Endodermal cell (in vitro differentiated cells): ENCODE data around the gene DNAH11. TPM values are rescaled to one million over a fixed set of nuclear protein-coding genes. Genes with fewer than 3 reads are reported as not detected.
A peak's percentile ranks its signal among the peaks of the same experiment; 100 is the strongest.
"Not testable (repeated sequence)": the region's sequence is repeated elsewhere in the genome, so short reads cannot be mapped to it uniquely, and the experiment has no call there.

ENCODE experiments used
- DNase-seq: peaks from one replicate; pipeline ENCODE4 v3.0.0-alpha.2; 2017
- H3K27ac ChIP-seq: 2 replicates; pipeline ENCODE4 v1.5.1; 2013; ENCODE audit warnings: mild to moderate bottlenecking, low read depth, low read length, moderate library complexity
- H3K27me3 ChIP-seq: 2 replicates; pipeline ENCODE4 v1.6.1; 2013; ENCODE audit warnings: mild to moderate bottlenecking, low read length, moderate library complexity; ENCODE audit not compliant: insufficient read depth, control insufficient read depth, poor library complexity, severe bottlenecking
- H3K36me3 ChIP-seq: 2 replicates; pipeline ENCODE4 v1.7.0; 2013; ENCODE audit warnings: mild to moderate bottlenecking, low read length, moderate library complexity; ENCODE audit not compliant: control insufficient read depth, insufficient read depth
- H3K4me1 ChIP-seq: one replicate; pipeline ENCODE4 v1.7.0; 2013; ENCODE audit warnings: low read length; ENCODE audit not compliant: control insufficient read depth, insufficient read depth
- H3K4me3 ChIP-seq: 2 replicates; pipeline ENCODE4 v1.5.1; 2013; ENCODE audit warnings: mild to moderate bottlenecking, low read length, moderate library complexity
- H3K9ac ChIP-seq: 2 replicates; pipeline ENCODE4 v1.6.1; 2013; ENCODE audit warnings: mild to moderate bottlenecking, low read length, moderate library complexity; ENCODE audit not compliant: poor library complexity, severe bottlenecking; ENCODE audit errors: extremely low read depth
- H3K9me3 ChIP-seq: 2 replicates; pipeline ENCODE4 v1.6.1; 2013; ENCODE audit warnings: mild to moderate bottlenecking, low read length, moderate library complexity; ENCODE audit not compliant: control insufficient read depth
- H3K27ac Mint-ChIP-seq: 2 replicates; pipeline ENCODE4 v1.8.0; 2020; ENCODE audit warnings: mixed read lengths
- H3K27me3 Mint-ChIP-seq: 2 replicates; pipeline ENCODE4 v1.8.0; 2021; ENCODE audit warnings: mild to moderate bottlenecking, mixed read lengths; ENCODE audit not compliant: insufficient read depth
- H3K36me3 Mint-ChIP-seq: 2 replicates; pipeline ENCODE4 v1.8.0; 2020; ENCODE audit warnings: low read depth, mixed read lengths
- H3K4me1 Mint-ChIP-seq: 2 replicates; pipeline ENCODE4 v1.8.0; 2020; ENCODE audit warnings: mixed read lengths
- H3K4me3 Mint-ChIP-seq: 2 replicates; pipeline ENCODE4 v1.8.0; 2020; ENCODE audit warnings: mild to moderate bottlenecking, moderate library complexity, mixed read lengths
- H3K9me3 Mint-ChIP-seq: 2 replicates; pipeline ENCODE4 v1.8.0; 2020; ENCODE audit warnings: mild to moderate bottlenecking, mixed read lengths
- WGBS, 2 experiments: methylation state at CpG; one replicate each; pipeline versions ENCODE4 v1.1.5 to v1.1.7; 2013; ENCODE audit warnings: missing lambda C conversion rate in 2 of 2, mixed read lengths in 1 of 2; ENCODE audit not compliant: insufficient coverage in 1 of 2, insufficient read length in 1 of 2; 5-methylcytosine and 5-hydroxymethylcytosine counted together
- total RNA-seq, 2 donors: library from RNA; stranded (reverse); fragmentation: NEBNext Ultra II Directional in 1 of 2; extraction: Animal tissue kit (Norgen Biotek cat#: 25700) in 1 of 2; gene quantifications; 2 replicates in 1 of 2; 3 replicates in 1 of 2; pipeline ENCODE4 v1.2.1, GENCODE V29; 2021
- TF ChIP-seq, protein P1 (sequence below): fragments of 200-600 bp; sonication (generic); conservative IDR thresholded peaks from 2 replicates; pipeline ENCODE4 v1.5.0; 2021; ENCODE audit warnings: antibody characterized with exemption, mild to moderate bottlenecking

The DNAH11 gene
- total RNA-seq, 2 donors from 2014 or later = 0.80 to 0.99 TPM

- WGBS, 2 experiments = 55 to 87% methylated on average over 2 to 3 of the region's 3 CpGs
- Histone ChIP-seq H3K4me3 (no peak overlapping the region), H3K36me3 (no peaks in the 10 kb centered on the region), H3K9me3 (no peaks in the 10 kb centered on the region), H3K9ac (no peak overlapping the region), H3K27me3 (no peaks in the 10 kb centered on the region), H3K4me1 (no peaks in the 10 kb centered on the region), H3K27ac (peak overlapping the region; percentile 91)
- TF ChIP-seq, protein P1, sequence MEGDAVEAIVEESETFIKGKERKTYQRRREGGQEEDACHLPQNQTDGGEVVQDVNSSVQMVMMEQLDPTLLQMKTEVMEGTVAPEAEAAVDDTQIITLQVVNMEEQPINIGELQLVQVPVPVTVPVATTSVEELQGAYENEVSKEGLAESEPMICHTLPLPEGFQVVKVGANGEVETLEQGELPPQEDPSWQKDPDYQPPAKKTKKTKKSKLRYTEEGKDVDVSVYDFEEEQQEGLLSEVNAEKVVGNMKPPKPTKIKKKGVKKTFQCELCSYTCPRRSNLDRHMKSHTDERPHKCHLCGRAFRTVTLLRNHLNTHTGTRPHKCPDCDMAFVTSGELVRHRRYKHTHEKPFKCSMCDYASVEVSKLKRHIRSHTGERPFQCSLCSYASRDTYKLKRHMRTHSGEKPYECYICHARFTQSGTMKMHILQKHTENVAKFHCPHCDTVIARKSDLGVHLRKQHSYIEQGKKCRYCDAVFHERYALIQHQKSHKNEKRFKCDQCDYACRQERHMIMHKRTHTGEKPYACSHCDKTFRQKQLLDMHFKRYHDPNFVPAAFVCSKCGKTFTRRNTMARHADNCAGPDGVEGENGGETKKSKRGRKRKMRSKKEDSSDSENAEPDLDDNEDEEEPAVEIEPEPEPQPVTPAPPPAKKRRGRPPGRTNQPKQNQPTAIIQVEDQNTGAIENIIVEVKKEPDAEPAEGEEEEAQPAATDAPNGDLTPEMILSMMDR = no peak
- no peak overlapping the region for H3K4me3 Mint-ChIP-seq
- no peak overlapping the region for H3K27ac Mint-ChIP-seq
- H3K36me3 Mint-ChIP-seq = no peaks in the 10 kb centered on the region
- DNase-seq = no peak
- H3K9me3 Mint-ChIP-seq = no peaks in the 10 kb centered on the region
- peaks cover 16% of the 10 kb centered on the region for H3K4me1 Mint-ChIP-seq
- H3K27me3 Mint-ChIP-seq = peaks cover 3% of the 10 kb centered on the region
Measured at GRCh38 chr7:21868576-21868850, 325.7 kb downstream of the DNAH11 start.

- H3K4me3 Mint-ChIP-seq = no peak overlapping the region
- peak overlapping the region; percentile 74 for H3K27ac Mint-ChIP-seq
- peak; percentile 62 for DNase-seq
- peaks cover 3% of the 10 kb centered on the region for H3K27me3 Mint-ChIP-seq
- 76 to 77% methylated on average over 3 to 5 of the region's 5 CpGs for WGBS, 2 experiments
- H3K9me3 ChIP-seq = no peaks in the 10 kb centered on the region
- H3K4me1 ChIP-seq = no peaks in the 10 kb centered on the region
- no peaks in the 10 kb centered on the region for H3K9me3 Mint-ChIP-seq
- TF ChIP-seq, protein P1 = no peak
- H3K4me3 ChIP-seq = no peak overlapping the region
- H3K27me3 ChIP-seq = no peaks in the 10 kb centered on the region
- peaks cover 16% of the 10 kb centered on the region for H3K4me1 Mint-ChIP-seq
- no peak overlapping the region for H3K27ac ChIP-seq
- no peaks in the 10 kb centered on the region for H3K36me3 ChIP-seq
- no peaks in the 10 kb centered on the region for H3K36me3 Mint-ChIP-seq
- no peak overlapping the region for H3K9ac ChIP-seq
Measured at GRCh38 chr7:21869785-21870402, 327.1 kb downstream of the DNAH11 start.

DNA sequence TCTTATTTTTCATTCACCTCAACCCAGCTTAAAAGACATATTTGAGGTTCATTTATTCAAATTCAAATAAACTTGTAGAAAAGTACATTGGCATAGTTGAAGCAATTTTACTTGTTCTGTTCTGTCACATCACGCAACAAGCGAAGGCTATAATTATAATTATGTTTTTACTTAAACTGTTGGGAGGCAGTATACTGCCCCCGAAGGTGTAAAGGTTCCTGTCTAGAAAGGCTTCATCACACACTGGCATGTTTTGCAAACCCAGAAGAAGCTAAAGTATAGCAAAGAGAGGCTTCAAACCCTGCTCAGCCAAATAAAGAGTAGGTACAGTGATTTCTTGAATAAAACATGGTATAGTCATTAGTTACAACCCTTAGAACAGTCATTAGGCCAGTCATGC is 340.2 kb downstream of the DNAH11 start:
- Mint-ChIP-seq H3K27me3 (no peaks in the 10 kb centered on the region), H3K36me3 (no peaks in the 10 kb centered on the region), H3K27ac (no peak overlapping the region), H3K4me1 (no peaks in the 10 kb centered on the region), H3K9me3 (no peaks in the 10 kb centered on the region), H3K4me3 (no peak overlapping the region)
- TF ChIP-seq, protein P1 = peak; percentile 61
- no peak overlapping the region for H3K27ac ChIP-seq
- no peaks in the 10 kb centered on the region for H3K27me3 ChIP-seq
- H3K36me3 ChIP-seq = no peaks in the 10 kb centered on the region
- H3K9me3 ChIP-seq = no peaks in the 10 kb centered on the region
- H3K4me1 ChIP-seq = no peaks in the 10 kb centered on the region
- H3K9ac ChIP-seq = no peak overlapping the region
- 95 to 96% methylated on average over 2 to 3 of the region's 3 CpGs for WGBS, 2 experiments
- DNase-seq = no peak
- no peak overlapping the region for H3K4me3 ChIP-seq

- not testable (repeated sequence) for H3K4me3 ChIP-seq, DNase-seq, H3K36me3 Mint-ChIP-seq, H3K27me3 ChIP-seq, H3K27me3 Mint-ChIP-seq, H3K9me3 ChIP-seq, H3K4me1 Mint-ChIP-seq, H3K9ac ChIP-seq, H3K4me3 Mint-ChIP-seq, H3K9me3 Mint-ChIP-seq, H3K36me3 ChIP-seq, H3K27ac ChIP-seq, H3K4me1 ChIP-seq, H3K27ac Mint-ChIP-seq
- 96% methylated on average over 2 of the region's 2 CpGs; no CpG with 5 or more reads in 1 of the 2 experiments for WGBS, 2 experiments
Measured at GRCh38 chr7:21883501-21883900, 340.7 kb downstream of the DNAH11 start.
